GM21381 (cell line): ENCODE results near the gene LRRC61.
A peak's percentile ranks its signal among the peaks of the same experiment; 100 is the strongest.
"Not testable (repeated sequence)": the region's sequence is repeated elsewhere in the genome, so short reads cannot be mapped to it uniquely, and the experiment has no call there.

ENCODE experiments used
- ATAC-seq: cut with Tn5 transposase; IDR thresholded peaks from one replicate; pipeline ENCODE4 v1.9.1; 2021; ENCODE audit warnings: mild to moderate bottlenecking, moderate library complexity; ENCODE audit not compliant: unreplicated experiment

Gene LRRC61

DNA sequence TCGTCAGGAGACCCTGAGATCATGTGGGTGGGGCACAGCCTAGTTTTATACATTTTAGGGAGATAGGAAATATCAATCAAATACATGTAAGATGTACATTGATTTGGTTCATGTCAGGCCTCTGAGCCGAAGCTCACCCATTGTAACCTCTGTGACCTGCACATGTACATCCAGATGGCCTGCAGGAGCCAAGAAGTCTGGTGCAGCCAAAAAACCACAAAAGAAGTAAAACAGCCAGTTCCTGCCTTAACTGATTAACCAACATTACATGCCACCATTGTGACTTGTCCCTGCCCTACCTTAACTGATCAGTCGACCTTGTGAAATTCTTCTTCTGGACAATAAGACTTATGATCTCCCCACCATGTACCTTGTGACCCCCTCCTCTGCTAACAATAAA, 16.0 kb upstream of the LRRC61 start:
- no peak for ATAC-seq

DNA sequence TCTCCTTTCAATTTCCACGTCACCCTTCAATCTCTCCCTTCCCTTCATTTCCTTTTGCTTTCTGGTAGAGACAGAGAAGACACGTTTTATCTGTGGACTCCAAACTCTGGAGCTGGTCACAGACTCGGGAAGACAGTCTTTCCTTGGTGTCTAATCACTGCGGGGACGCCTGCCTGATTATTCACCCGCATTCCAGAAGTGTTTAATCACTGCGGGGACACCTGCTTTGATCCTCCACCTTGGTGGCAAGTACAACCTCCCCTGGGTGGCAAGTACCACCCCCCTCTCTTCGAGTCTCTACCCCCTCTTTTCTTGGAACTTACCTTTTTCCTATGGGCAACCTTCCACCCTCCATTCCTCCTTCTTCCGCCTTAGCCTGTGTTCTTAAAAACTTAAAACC, 15.3 kb upstream of the LRRC61 start:
- ATAC-seq: no peak

DNA sequence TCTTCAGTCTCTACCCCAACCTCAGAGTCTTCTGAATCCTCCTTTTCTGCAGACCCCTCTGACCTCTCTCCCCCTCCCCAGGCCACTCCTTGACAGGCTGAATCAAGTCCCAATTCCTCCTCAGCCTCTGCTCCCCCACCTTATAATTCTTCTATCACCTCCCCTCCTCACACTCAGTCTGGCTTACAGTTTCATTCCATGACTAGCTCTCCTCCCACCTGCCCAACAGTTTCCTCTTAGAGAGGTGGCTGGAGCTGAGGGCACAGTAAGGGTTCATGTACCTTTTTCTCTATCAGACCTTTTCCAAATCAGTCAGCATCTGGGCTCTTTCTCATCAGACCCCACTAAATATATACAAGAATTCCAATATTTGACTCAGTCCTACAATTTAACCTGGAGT, 14.6 kb upstream of the LRRC61 start:
- no peak for ATAC-seq

DNA sequence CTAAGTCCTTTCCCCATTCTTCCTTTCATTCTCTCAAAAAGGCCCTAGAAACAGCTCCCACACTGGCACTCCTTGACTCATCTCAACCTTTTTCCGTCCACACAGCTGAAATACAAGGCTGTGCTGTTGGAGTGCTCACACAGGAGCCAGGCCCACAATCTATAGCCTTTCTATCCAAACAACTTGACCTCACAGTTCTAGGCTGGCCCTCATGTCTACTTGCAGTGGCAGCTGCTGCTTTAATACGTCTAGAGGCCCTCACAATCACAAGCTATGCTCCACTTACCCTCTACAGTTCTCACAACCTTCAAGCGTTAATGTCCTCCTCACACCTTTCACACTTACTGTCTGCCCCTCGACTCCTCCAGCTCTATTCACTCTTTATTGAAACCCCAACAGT, 12.0 kb upstream of the LRRC61 start:
- ATAC-seq: no peak

DNA sequence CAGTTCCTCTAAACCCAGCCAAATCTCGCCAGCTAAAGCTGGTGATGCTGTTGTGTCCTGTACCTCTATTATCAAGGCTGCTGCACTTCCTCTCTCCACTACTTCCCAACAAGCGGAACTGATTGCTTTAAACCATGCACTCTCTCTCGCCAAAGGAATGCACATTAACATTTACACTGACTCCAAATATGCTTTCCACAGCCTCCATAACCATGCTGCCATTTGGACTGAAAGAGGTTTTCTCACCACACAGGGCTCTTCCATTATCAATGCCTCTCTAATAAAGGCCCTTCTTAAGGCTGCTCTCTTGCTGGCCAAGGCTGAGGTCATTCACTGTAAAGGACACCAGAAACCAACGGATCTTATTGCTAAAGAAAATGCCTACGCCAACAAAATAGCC, 11.4 kb upstream of the LRRC61 start:
- no peak for ATAC-seq

DNA sequence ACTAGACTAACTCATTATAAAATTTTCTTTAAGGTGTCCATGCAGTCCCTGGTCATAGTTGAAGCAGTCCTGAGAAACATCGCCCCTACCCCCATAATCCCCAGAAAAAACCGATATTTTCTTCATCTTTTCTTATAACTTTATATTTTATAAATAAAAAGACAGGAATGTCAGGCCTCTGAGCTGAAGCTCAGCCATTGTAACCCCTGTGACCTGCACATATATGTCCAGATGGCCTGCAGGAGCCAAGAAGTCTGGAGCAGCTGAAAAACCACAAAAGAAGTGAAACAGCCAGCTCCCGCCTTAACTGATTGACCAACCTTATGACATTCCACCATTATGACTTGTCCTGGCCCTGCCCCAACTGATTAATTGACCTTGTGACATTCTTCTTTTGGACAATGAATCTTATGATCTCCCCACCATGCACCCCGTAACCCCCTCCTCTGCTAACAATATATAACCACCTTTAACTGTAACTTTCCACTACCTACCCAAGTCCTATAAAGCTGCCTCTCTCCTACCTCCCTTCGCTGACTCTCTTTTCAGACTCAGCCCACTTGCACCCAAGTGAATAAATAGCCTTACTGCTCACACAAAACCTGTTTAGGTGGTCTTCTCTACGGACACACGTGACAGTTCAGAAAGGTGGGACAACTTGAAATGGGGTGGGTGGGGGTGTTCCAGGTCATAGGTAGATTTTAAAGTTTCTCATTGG, 10.3 kb upstream of the LRRC61 start:
- ATAC-seq: not testable (repeated sequence)

DNA sequence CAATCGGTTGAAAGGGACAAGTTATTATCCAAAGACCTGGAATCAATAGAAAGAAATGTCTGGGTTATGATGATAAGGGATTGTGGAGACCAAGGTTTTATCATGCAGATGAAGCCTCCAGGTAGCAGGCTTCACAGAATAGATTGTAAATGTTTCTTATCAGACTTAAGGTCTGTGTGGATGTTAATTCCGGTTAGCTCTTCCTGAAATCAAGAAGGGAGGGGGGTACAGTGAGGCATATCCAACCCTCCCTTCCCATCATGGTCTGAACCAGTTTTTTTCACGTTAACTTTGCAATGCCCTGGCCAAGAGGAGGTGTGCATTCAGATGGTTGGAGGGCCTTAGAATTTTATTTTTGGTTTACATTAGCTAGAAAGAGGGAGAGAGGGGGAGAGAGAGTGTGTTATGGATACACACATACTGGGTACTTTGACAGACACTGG, 9.8 kb upstream of the LRRC61 start:
- no peak for ATAC-seq

DNA sequence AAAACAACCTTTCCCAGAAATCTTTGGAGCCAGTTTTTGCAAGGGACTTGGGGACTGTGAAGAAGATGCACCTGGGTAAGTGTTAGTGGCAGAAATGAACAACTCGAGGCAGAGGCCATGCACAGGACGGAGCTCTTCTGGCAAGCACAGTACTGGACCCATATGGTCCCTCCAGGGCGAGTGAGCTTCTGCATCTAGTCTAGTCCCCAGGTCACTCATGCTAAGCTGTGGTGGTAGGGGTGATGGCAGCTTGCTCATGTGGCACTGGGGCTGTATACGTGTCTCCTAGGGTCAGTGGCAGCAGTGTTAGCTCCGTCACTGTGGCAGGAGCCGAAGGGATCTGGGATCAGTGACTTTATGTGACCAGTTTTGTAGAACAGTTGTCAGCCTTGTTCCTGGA, 9.3 kb upstream of the LRRC61 start:
- no peak for ATAC-seq

DNA sequence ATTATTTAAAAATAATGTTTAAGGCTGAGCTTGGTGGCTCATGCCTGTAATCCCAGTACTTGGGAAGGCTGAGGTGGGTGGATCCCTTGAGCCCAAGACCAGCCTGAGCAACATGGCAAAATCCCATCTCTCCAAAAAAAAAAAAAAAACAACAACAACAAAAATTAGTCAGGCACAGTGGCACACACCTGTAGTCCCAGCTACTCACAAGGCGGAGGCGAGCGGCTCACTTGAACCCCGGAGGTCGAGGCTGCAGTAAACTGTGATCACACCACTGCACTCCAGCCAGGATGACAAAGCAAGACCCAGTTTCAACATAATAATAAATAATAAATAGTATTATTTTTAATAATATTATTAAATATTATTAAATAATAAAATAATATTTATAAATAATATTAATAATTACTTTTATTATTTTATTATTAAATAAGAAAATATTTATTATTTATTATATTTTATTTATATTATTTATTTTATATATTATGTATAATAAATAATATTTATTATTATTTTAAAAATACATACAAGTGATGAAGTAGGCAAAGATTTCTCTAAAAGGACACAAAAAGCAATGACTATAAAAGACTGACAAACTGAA, 8.4 kb upstream of the LRRC61 start:
- ATAC-seq: no peak

DNA sequence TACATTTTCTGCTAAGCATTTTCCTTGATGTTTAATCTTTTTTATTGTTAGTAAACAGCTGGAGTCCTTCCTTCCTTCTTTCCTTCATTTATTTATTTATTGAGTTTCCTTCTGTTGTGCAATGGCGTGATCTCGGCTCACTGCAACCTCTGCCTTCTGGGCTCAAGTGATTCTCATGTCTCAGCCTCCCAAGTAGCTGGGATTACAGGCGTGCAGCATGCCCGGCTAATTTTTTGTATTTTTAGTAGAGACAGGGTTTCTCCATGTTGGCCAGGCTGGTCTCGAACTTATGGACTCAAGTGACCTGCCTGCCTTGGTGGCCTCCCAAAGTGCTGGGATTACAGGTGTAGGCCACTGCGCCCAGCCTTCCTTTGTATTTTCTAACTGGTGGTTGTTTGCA, 6.2 kb upstream of the LRRC61 start:
- not testable (repeated sequence) for ATAC-seq

DNA sequence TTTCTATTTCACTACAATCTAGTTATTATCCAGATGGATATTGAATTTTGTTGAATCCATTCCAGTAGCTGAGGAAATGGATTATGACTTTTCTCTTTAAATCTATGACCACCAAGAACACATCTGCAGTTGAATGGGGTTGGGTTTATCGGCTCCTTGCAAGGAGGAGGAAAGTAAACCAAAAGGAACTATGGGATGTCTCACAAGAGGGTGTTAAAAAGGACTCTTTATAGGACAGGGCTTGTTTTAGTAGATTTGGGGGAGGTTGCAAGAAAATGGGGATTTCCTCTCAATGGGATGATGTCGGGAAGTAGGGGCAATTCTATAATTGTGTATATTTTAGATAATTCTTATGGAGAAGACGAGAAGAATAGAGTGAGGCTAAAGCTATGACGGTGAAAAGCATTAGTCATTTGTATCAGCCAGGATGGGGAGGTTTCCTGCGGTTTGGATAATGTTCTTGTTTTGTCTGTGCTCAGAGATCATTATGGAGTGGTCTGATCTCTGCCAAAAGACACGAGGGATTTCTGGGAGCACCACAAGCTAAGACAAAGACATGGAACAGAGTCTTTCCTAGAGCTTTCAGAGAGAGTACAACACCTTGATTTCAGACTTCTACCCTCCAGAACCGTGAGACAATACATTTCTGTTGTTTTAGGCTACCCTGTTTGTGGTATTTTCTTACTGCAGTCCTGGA, 5.3 kb upstream of the LRRC61 start:
- no peak for ATAC-seq

DNA sequence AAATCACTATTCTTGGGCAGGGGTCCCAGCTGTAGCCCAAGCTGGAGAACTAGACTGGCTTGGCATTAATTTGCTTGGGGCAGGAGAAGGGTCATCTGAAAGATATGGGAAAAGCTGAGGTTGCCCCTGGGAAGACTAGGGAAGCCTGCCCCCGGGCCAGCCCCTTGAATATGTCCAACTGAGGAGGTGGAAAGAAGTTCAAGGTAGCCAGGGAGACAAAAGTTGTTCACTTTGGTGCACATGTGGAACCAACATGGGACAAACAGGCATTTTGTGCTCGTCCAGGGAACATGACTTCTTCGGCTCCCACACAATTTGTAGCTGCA, 1.4 kb upstream of the LRRC61 start:
- no peak for ATAC-seq

DNA sequence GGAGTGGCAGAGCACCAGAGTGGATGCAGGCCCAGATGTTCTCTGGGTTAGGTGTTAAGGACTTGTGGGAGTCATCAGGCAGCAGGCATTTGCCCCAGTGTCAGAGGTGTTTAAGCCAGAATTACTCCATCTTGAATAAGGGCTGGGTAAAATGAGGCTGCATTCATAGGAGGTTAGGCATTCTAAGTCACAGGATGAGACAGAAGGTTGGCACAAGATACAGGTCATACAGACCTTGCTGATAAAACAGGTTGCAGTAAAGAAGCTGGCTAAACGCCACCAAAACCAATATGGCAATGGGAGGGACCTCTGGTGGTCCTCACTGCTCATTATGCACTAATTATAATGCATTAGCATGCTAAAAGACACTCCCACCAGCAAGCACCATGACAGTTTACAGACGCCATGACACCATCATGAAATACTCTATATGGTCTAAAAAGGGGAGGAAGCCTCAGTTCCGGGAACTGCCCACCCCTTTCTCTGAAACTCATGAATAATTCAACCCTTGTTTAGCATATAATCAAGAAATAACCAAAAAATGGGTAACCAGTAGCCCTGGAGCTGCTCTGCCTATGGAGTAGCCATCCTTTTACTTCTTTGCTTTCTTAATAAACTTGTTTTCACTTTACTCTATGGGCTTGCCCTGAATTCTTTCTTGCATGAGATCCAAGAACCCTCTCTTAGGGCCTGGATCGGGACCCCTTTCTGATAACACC, 882 bp upstream of the LRRC61 start:
- ATAC-seq: no peak

DNA sequence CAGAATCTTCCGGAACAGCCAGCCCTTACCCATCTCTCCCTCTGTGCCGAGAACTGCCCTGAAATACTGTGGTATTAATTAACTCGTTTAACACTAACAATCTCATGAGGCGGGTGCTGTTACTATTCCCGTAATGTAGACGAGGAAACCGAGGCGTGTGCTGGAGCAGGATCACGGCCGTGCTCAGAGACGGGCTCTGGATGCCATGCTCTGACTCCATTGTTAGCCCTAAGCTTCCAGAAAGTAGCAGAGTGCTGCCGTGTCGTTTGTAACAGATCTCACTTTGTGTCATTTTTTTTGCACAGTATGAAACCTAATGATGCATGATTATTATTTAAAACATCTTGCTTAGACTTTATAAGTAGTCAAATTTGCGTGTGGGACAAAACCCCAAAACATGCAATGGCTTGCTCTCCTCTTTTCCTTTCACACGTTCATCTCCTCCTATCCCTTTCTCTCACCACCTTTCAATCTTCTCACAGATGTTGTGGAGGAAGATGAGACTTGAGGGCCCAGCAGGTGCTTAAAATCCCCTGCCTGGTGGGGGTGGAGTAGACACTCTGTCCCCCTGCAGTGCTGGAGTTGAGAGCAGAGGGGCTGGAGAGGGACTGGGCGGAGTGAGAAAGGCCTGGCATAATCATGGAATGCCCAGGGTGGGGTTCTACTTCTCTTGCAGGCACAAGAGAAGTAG, 672 bp downstream of the LRRC61 start:
- peak; percentile 27 for ATAC-seq

DNA sequence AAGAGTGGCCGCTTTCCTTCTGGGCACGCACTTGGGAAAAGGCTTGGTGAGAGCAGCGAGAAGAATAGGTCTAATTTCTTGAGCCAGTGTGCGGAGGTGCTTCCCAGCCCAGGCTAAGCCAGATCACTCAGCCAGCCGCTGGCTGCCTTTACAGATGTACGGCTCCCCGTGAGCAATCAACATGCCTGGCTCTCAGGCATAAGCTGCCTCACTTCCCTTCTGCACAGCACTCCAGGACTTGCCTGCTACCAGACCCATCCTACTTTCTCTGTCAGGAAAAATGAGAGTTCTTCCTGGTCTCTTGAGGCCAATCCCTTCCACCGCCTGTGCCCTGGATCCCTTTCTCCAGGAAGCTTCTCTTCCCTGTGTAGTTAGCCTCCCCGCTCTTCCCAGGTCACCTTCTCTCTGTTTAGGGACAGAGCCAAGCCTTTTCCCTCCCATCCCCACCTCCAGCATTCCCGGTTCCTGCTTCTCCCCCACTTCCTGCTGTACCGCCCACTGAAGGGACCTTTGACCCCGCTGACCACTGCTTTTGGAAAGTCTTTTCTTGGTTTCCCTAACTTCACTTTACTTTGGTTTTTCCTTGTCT, 1.3 kb downstream of the LRRC61 start:
- no peak for ATAC-seq

DNA sequence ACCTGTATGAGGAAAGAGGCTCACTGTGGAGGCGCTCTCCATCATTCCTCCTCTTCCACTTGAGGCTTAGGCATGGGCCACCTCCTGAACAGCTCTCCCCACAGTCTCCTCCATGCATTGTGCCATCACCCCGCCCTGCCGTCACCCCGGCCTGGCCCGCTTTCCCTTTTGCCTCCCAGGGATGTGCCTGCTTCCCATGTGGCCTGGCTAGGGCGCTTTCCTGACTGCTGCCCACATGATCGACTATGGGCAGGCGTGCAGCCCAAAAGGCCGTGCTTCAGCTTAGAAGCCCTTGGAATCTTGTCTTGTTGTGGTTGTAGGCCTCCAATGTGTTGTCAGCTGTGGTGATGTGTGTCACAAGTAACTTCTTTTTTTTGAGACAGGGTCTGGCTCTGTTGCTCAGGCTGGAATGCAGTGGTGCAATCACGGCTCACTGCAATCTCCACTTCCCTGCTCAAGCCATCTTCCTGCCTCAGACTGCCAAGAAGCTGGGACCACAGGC, 2.0 kb downstream of the LRRC61 start:
- ATAC-seq: no peak

DNA sequence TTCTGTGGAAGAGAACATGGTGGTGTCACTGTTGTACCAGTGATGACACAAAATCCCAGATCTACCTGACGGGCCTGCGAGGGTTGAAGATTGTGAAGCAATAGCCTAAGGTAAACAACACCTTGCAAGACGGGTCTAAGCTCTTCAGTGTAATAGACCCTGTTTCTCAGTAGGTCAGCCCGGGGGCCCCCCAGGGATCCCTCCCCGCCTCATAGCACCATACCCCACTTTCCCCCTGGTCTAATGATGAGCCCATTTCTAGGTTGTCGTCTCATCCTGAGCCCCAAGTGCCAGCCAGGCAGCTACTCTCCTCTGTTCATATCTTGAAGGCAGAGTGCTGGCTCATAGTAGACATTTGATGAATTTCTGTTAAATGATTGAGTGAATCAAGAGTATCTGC, 2.7 kb downstream of the LRRC61 start:
- no peak for ATAC-seq

DNA sequence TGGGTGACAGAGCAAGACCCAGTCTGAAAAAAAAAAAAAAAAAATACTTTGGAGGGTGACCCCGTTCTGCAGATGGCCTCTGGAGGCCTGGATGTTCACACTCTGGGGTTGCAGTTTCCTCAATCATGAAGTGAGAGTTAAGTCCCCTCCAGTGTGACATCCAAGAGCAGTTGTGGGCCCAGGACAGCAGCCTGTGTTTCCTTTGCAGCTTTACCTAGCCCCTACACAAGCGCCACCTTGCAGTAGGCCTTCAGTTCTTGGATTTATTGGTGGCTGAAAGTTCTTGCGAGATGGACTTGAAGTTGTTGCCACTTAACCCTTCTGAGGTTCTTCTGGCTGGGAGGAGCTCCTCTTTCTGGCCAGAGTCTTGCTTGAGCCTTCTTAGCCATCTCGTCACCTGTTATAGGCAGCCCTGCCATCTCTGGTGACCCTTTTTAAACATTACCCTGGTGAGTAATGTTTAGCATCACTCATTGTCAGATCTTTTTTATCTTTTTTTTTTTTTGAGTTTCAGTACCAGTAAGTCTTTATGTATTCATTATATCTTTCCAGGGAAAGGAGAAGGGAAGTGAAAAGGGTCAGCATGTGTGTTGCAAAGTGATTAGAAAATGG, 3.6 kb downstream of the LRRC61 start:
- no peak for ATAC-seq

DNA sequence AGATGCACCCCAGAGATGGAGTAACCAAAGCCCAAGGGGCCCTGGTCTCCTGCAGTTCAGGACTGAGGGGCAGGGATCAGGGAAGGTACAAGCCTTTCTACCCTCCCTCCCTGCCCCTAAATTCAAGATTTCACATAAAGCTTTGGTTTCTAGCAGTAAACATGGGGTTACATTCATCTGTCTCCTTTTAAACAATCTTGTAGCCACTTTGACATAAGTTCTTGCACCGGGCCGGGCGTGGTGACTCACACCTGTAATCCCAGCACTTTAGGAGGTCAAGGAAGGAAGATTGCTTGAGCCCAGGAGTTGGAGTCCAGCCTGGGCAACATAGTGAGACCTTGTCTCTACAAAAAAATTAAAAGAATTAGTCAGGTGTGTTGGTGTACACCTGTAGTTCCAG, 4.2 kb downstream of the LRRC61 start:
- no peak for ATAC-seq
